ENCODE results near the gene ACER3.

The ACER3 gene

DNA sequence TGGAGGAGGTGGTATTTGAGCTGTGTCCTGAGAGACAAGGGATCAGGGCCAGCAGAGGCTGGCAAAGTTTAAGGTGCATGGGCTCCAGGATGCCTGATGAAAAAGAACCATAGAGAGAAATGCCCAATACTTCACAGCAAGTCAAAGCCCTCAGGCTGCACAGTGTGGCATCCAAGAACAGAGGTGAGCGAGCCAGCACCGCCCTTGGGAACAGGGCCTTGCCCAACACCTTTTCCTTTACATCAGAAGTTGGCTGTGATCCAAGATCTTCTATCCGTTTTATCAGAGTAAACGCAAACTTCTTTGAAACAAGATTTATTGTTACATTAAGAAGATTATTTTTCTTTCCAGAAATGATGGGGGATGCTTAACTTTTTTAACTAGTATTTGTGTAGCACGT lies 174.9 kb downstream of the ACER3 start:
- TF ChIP-seq, protein P1, sequence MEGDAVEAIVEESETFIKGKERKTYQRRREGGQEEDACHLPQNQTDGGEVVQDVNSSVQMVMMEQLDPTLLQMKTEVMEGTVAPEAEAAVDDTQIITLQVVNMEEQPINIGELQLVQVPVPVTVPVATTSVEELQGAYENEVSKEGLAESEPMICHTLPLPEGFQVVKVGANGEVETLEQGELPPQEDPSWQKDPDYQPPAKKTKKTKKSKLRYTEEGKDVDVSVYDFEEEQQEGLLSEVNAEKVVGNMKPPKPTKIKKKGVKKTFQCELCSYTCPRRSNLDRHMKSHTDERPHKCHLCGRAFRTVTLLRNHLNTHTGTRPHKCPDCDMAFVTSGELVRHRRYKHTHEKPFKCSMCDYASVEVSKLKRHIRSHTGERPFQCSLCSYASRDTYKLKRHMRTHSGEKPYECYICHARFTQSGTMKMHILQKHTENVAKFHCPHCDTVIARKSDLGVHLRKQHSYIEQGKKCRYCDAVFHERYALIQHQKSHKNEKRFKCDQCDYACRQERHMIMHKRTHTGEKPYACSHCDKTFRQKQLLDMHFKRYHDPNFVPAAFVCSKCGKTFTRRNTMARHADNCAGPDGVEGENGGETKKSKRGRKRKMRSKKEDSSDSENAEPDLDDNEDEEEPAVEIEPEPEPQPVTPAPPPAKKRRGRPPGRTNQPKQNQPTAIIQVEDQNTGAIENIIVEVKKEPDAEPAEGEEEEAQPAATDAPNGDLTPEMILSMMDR (IDR thresholded peaks at IDR 0.05; ENCODE audit: insufficient read depth, low read length), result no peak
- TF ChIP-seq SPI1 (IDR thresholded peaks at IDR 0.05; ENCODE audit: borderline replicate concordance, low read depth) (no peak), GABPA (IDR thresholded peaks at IDR 0.05; ENCODE audit: low read depth) (no peak), POLR2AphosphoS5 (IDR thresholded peaks at IDR 0.05; ENCODE audit: low read depth) (no peak)
- TF ChIP-seq, protein P2, sequence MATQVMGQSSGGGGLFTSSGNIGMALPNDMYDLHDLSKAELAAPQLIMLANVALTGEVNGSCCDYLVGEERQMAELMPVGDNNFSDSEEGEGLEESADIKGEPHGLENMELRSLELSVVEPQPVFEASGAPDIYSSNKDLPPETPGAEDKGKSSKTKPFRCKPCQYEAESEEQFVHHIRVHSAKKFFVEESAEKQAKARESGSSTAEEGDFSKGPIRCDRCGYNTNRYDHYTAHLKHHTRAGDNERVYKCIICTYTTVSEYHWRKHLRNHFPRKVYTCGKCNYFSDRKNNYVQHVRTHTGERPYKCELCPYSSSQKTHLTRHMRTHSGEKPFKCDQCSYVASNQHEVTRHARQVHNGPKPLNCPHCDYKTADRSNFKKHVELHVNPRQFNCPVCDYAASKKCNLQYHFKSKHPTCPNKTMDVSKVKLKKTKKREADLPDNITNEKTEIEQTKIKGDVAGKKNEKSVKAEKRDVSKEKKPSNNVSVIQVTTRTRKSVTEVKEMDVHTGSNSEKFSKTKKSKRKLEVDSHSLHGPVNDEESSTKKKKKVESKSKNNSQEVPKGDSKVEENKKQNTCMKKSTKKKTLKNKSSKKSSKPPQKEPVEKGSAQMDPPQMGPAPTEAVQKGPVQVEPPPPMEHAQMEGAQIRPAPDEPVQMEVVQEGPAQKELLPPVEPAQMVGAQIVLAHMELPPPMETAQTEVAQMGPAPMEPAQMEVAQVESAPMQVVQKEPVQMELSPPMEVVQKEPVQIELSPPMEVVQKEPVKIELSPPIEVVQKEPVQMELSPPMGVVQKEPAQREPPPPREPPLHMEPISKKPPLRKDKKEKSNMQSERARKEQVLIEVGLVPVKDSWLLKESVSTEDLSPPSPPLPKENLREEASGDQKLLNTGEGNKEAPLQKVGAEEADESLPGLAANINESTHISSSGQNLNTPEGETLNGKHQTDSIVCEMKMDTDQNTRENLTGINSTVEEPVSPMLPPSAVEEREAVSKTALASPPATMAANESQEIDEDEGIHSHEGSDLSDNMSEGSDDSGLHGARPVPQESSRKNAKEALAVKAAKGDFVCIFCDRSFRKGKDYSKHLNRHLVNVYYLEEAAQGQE (IDR thresholded peaks at IDR 0.05; ENCODE audit: insufficient replicate concordance, low read depth), result no peak
- H3K4me3 ChIP-seq (replicated peaks; ENCODE audit: insufficient read depth, low read length), result no peak overlapping the region
- no peak for DNase-seq (ENCODE audit: low read depth in 1 of 2, low spot score in 1 of 2)
- no peak overlapping the region for H3K27ac ChIP-seq (replicated peaks)
- H3K27me3 ChIP-seq (ENCODE audit: insufficient read depth, poor library complexity, severe bottlenecking), result peaks cover 14% of the 10 kb centered on the region

DNA sequence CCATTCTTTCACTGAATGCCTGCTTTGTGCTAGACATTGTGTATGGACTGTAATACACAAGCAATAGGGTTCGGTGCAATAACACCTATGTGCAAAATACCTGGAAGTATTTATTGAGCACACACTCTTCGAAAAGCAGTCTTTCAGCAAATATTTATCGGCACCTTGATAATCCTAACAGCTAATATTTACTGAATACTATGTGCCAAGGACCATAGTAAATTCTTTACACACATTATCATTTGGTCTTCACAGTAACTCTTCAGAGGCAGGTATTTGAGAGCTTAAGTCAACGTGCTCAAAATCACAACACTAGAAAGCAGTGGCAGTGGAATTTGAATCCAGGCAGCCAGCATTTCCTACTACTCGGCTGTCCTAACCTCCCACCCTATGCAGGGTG lies 175.7 kb downstream of the ACER3 start:
- peaks cover 14% of the 10 kb centered on the region for H3K27me3 ChIP-seq (ENCODE audit: insufficient read depth, poor library complexity, severe bottlenecking)
- H3K27ac ChIP-seq (replicated peaks), result no peak overlapping the region
- DNase-seq (ENCODE audit: low read depth in 1 of 2, low spot score in 1 of 2), result no peak
- H3K4me3 ChIP-seq (replicated peaks; ENCODE audit: insufficient read depth, low read length), result no peak overlapping the region
- no peak for TF ChIP-seq GABPA (IDR thresholded peaks at IDR 0.05; ENCODE audit: low read depth)
- TF ChIP-seq SPI1 (IDR thresholded peaks at IDR 0.05; ENCODE audit: borderline replicate concordance, low read depth), result no peak
- TF ChIP-seq, protein P1 (IDR thresholded peaks at IDR 0.05; ENCODE audit: insufficient read depth, low read length), result no peak
- TF ChIP-seq, protein P2 (IDR thresholded peaks at IDR 0.05; ENCODE audit: insufficient replicate concordance, low read depth), result no peak
- no peak for TF ChIP-seq POLR2AphosphoS5 (IDR thresholded peaks at IDR 0.05; ENCODE audit: low read depth)

DNA sequence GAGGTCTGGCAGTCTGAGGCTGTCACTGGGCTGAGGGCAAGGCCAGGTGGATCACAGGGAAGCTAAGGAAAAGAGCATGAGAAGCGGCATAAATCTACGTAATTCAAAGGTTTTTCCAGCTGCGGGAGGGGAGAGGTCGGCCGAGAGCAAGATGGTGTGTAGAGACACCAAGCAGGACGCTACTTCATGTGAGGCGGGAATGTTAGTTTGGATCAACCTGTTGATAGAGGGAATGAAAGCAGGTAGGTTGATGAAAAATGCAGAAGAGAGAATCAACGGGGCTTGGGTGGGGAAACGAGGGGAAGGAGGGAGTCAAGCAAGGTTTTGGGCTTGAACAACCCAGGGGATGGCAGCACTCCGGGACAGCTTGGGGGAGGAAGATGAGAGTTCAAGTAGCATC lies 176.3 kb downstream of the ACER3 start:
- no peak for DNase-seq (ENCODE audit: low read depth in 1 of 2, low spot score in 1 of 2)
- no peak for TF ChIP-seq GABPA (IDR thresholded peaks at IDR 0.05; ENCODE audit: low read depth)
- TF ChIP-seq, protein P1 (IDR thresholded peaks at IDR 0.05; ENCODE audit: insufficient read depth, low read length), result no peak
- H3K27ac ChIP-seq (replicated peaks), result no peak overlapping the region
- H3K27me3 ChIP-seq (ENCODE audit: insufficient read depth, poor library complexity, severe bottlenecking), result peaks cover 14% of the 10 kb centered on the region
- no peak overlapping the region for H3K4me3 ChIP-seq (replicated peaks; ENCODE audit: insufficient read depth, low read length)

All from HL-60 (cell line).